ENCODE data around the gene CDKN3. TPM values are rescaled to one million over a fixed set of nuclear protein-coding genes. Genes with fewer than 3 reads are reported as not detected.
"Not testable (repeated sequence)": the region's sequence is repeated elsewhere in the genome, so short reads cannot be mapped to it uniquely, and the experiment has no call there.

Gene CDKN3
- total RNA-seq, 1 experiment from 2014 or later: 130 TPM

- no peak for DNase-seq (ENCODE audit: low read depth)
Observed at GRCh38 chr14:54455363-54455762, 58.6 kb downstream of the CDKN3 start.

GRCh38 chr14:54456820-54457608 is 60.2 kb downstream of the CDKN3 start:
- DNase-seq (ENCODE audit: low read depth): not testable (repeated sequence)

DNA sequence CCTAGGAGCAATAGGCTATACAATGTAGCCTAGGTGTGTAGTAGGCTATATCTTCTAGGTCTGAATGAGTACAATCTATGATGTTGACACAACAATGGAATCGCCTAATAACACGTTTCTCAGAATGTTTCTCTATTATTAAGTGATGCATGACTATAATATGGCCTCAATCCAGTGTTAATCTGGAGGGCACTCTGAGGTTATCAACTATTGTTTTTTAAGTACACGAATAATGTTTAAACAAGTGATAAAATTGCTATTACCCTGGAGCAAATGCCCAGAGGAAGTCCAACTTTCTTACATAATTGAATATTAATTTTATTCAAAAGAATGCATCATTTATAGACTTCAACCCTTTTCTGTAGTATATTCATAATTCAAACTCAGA is 60.8 kb downstream of the CDKN3 start:
- no peak for DNase-seq (ENCODE audit: low read depth)

GRCh38 chr14:54458536-54458935 is 61.7 kb downstream of the CDKN3 start:
- not testable (repeated sequence) for DNase-seq (ENCODE audit: low read depth)

GRCh38 chr14:54459106-54459505 is 62.3 kb downstream of the CDKN3 start:
- no peak for DNase-seq (ENCODE audit: low read depth)

DNA sequence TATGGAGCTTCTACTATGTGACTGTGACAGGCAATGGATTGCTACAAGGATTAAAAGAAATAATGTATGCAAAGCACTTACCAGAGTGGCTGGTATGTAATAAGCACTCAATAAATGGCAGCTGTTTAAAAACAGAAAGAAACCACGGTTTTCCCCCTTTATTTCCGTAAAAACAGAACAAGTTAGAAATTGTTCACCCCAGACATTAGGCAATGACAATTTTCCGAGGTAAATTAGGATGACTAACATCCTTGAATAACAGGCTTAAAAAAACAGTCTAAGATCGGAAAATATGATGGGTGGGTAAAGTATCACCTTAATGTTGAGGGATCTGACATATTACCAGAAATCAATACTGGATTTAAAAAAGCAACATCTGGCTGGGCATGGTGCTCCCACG is 65.2 kb downstream of the CDKN3 start:
- no peak for DNase-seq (ENCODE audit: low read depth)

DNA sequence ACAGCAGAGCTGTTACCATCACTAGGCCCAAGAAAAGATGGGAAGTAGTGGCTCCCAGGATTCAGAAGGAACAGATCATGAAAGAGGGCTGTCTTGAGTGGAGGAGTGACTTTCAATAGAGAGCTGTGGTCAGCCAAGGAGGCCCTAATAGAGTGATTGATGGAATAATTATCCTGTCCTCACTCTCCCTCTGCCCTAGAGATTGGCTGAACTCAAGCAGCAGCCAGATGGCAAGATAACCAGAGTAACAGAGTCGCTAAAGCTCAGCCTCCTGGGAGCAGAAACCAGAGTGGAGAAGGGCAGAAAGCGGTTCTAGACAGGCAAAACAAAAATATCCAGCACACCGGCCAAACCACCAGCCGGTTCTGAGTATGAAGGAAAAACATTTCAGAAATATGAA is 68.8 kb downstream of the CDKN3 start:
- DNase-seq (ENCODE audit: low read depth): no peak

DNA sequence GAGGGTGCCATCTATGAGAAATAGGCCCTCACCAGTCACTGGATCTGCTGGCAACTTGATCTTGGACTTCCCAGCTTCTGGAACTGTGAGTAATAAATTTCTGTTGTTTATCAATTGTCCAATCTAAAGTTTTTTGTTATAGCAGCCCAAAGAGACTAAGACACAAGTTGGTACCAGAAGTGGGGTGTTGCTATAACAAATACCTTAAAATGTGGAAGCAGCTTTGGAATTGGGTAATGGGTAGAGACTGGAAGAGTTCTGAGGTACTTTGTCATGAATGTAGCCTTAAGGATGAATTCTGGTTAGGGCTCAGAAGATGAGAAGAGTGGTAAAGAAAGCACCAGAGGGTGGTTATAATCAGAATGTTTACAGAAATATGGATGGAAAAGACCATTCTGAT is 70.5 kb downstream of the CDKN3 start:
- DNase-seq (ENCODE audit: low read depth): no peak

Other genes with a start within 250 kb of the CDKN3 start
- gene CNIH1, start 44.4 kb downstream of the CDKN3 start, total RNA-seq (2014; rRNA removed; shearing (Covaris generic)): 171 and 179 TPM in 2 replicates
- 146 and 151 TPM in 2 replicates for gene GMFB, start 92.0 kb downstream of the CDKN3 start, total RNA-seq (2014; rRNA removed; shearing (Covaris generic))
- 15.2 and 19.5 TPM in 2 replicates for gene CGRRF1, start 112.9 kb downstream of the CDKN3 start, total RNA-seq (2014; rRNA removed; shearing (Covaris generic))
- 14.4 and 17.8 TPM in 2 replicates for gene SAMD4A, start 170.1 kb downstream of the CDKN3 start, total RNA-seq (2014; rRNA removed; shearing (Covaris generic))